HG03565 (cell line): Measurements from ENCODE around the gene SLC52A1.
A peak's percentile ranks its signal among the peaks of the same experiment; 100 is the strongest.
"Not testable (repeated sequence)": the region's sequence is repeated elsewhere in the genome, so short reads cannot be mapped to it uniquely, and the experiment has no call there.

Experiments used
- ATAC-seq: cut with Tn5 transposase; IDR thresholded peaks from one replicate; pipeline ENCODE4 v1.9.1; 2021; ENCODE audit warnings: mild to moderate bottlenecking, moderate library complexity; ENCODE audit not compliant: unreplicated experiment

SLC52A1 gene

DNA sequence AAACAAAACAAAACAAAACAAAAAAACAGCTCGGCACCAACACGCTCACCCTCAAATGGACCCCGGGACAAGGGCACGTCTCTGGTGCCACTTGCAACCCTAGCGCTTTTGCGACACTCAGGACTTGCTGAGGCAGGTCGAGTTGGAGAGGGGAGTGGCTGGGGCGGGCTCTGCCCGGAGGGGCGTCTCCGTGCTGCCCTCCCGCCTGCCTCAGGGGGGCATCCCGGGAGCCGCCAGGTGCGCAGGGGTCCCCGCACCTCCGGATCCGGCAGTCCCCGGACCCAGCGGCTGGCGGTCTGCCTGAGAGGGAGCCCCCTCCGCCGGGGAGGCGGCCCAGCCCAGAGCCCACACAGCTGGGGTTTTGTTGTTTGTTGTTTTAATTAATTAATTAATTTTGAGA is at the start of gene SLC52A1:
TSS of gene SLC52A1 (minus strand) at position 112 of the 400 bp plus-strand sequence. CDS start 820 bp downstream, outside the sequence.
- no peak for ATAC-seq

- no peak for ATAC-seq
These were observed 45.4 kb upstream of the SLC52A1 start for GRCh38 chr17:5080591-5080990.

- peak; percentile 62 for ATAC-seq
These were observed 43.1 kb upstream of the SLC52A1 start, which contains the start of gene ZFP3 for GRCh38 chr17:5078106-5079028. Gene ZFP3 (plus strand): TSS chr17:5078467. CDS start chr17:5091505, 13,038 bp downstream.

- ATAC-seq, result no peak
These were observed 42.5 kb upstream of the SLC52A1 start for GRCh38 chr17:5077781-5078105.

DNA sequence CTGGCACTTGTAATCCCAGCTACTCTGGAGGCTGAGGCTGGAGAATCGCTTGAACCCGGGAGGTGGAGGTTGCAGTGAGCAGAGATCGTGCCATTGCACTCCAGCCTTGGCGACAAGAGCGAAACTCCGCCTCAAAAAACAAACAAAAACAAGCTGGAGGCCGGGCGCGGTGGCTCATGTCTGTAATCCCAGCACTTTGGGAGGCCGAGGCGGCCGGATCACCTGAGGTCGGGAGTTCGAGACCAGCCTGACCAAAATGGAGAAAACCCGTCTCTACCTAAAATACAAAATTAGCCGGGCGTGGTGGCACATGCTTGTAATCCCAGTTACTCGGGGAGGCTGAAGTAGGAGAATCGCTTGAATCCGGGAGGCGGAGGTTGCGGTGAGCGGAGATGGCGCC is 42.0 kb upstream of the SLC52A1 start:
- not testable (repeated sequence) for ATAC-seq

GRCh38 chr17:5075472-5075871 is 40.2 kb upstream of the SLC52A1 start:
- not testable (repeated sequence) for ATAC-seq

GRCh38 chr17:5069724-5070123 is 34.5 kb upstream of the SLC52A1 start:
- ATAC-seq, result no peak

GRCh38 chr17:5068236-5068635 is 33.0 kb upstream of the SLC52A1 start:
- no peak for ATAC-seq

DNA sequence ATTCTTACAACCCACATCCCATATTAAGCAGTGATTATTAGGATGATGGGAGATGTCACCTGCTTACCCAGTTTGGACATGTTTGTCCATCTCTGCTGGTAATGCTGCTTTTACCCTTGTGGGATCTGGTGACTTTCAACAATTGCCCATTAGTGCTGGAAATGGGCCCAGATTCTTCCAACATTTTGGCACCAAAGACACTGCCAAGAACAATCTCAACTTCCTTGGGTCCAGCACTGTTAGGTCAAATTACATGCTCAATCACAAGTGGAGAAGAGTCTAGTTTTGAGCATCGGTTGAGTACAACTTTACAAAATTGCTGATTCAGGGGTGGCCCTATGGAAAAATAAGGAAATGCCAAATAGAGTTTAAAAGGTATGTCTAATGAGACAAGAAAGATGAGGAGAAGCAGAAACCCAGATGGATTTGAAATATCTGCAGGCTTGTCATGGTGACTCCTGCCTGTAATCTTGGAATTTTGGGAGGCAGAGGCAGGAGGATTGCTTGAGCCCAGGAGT is 30.1 kb upstream of the SLC52A1 start:
- ATAC-seq, result no peak

DNA sequence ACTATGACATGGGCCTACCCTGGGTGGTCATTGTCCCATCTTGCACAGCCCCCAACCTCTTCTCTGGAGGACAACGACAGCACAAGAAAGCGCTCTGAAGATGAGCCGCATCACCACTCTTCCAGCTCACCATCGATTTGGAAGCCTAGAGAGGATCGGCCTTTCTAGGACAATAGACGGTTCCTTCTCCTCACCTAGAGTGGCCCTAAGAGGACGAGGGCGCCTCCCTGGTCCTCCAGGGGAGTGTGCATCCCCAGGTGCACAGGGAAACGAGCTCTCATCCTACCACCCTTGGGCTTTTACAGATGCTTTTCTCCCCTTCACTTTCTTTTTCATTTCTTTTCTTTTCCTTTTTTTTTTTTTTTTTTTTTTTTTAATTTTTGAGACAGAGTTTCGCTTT is 20.3 kb upstream of the SLC52A1 start:
- ATAC-seq, result no peak

GRCh38 chr17:5050278-5050677 is 15.1 kb upstream of the SLC52A1 start:
- ATAC-seq, result no peak

GRCh38 chr17:5049314-5049841 is 14.2 kb upstream of the SLC52A1 start:
- no peak for ATAC-seq

DNA sequence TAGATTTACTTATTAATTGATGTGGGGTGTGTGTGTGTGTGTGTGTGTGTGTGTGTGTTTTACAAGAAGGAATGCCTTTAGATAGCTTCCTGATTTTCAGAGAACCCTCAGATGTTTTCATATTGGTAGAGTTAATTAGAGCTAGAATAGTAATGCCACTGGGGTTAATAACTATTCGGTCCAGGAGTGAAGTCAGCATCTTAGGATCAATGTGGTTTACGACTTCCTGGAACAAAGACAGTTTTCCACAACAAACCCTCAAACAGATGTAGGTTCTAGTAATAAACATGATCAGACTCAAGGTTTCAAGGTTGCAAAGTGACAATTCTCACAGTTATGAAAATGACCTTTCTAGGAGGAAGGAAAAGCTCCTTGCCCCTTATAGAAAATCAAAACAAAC is 12.2 kb upstream of the SLC52A1 start:
- no peak for ATAC-seq

DNA sequence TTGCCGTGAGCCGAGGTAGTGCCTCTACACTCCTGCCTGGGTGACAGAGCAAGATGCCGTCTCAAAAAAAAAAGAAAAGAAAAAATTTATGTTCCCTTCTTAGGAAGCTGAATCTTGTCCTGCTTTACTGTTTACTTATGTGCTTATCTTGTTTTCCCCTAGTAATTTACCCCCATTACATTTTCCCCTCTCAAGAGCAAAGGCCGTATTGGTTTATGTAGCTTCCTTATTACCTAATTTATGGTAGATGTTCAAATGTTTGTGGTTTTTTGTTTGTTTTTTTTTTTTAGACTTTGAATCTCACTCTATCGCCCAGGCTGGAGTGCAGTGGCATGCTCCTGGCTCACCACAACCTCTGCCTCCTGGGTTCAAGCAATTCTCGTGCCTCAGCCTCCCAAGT is 10.3 kb upstream of the SLC52A1 start:
- no peak for ATAC-seq

DNA sequence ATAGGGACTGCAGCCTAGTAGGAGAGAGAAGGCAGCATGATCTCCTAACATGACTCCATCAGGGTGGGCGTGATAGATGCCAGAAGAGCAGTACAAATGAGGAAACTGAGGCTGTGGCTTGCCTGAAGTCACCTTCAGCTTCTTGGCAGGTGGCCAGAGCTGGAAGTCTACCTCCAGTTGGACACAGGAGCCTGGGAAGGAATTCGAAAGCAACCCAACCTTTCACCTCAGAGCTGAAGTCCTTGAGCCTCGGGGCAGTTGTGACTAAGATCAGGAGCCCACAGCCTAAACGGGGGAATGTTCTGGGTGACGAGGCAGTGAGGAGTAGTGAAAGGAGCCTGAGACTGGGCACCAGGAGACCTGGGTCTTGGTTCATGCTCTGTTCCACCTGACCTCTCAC is 9.4 kb upstream of the SLC52A1 start:
- ATAC-seq, result no peak

DNA sequence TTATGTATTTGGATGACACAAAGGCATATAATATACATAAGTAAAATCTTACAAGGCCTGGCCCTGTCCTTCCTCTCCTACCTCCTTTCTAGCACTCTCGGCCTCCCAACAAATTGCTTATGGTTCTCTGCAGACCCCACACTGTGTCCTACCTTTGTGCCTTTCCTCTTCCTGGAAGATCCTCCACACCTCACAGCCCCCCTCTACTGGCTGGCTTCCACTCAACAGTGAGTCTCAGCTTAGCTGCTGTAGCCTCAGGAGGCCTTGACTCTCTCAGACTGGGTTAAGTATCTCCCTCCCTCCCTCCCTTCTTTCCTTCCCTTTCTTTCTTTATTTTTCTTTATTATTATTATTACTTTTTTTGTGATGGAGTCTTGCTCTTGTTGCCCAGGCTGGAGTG is 8.3 kb upstream of the SLC52A1 start:
- no peak for ATAC-seq

- no peak for ATAC-seq
These were observed 7.2 kb upstream of the SLC52A1 start for GRCh38 chr17:5042157-5043022.

DNA sequence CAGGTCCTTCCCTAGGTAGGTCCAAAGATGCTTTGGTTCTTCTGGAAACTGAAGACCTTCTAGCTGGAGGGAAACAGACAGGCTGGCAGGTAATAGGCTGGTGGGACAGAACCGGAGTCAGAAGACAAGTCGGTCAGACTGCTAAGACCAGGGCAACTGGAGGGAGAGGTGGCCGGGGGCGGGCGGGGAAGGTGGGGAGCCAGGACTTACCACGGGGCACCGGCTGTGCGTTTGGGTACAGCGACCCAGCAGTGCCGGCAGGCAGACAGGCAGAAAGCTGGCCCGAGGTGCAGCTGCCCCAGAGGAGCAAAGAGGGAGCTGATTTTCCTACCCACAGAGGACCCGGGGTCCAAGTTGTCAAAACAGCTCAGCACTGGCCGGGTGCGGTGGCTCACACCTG is 575 bp downstream of the SLC52A1 start:
- ATAC-seq, result no peak

DNA sequence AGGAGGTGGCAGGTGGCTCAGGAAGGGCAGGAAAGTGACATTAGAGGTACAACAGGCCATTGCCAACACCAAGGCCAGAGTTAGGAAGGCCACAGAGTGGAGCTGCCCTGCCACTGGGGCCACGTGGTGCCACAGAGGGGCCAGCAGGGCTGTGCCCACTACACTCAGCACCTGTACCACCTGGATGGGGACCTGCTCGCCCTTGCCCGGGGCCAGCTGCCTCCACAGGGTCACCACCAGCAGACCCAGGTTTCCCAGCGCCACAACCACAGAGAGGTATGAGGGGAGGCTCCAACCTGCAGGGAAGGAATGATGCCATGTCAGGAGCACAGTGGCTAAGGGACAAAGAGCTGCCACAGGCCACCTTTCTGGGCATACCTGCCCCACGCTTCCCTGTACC is 1.2 kb downstream of the SLC52A1 start:
- ATAC-seq, result no peak

DNA sequence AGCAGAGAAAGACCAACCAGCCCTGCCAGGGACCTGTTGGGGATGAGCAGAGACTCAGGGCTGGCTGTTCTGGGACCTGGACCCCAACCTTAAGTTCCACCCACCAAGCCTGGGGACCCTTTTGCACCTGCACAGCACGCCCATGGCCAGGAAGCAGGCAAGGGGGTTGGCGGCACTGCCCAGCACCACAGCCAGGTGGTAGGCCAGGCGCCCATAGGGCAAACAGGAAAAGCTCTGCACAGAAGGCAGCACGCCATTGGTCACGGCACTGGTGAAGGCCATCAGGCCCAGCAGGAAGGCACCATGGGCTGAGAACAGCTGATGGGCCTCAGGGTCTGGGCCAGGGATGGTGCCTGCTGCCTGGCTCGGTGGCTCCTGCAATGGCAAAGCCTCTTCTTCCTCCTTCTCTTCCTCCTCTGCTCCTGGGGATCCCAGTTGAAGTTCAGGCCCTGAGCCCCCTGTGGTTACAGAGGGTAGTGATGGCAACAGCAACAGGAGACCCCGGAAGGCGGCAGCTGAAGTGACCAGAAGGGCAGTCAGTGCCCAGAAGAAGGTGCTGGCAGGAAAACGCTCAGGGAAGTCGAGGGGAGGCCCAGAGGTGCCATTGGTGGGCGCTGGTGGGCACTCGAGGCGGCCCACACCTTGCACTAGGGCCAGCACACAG is 1.7 kb downstream of the SLC52A1 start:
- no peak for ATAC-seq

GRCh38 chr17:5032865-5033264 is 2.4 kb downstream of the SLC52A1 start:
- ATAC-seq, result no peak
